Cardiac muscle cell (in vitro differentiated cells and primary cell): ENCODE data around the gene CCDC179. TPM values are rescaled to one million over a fixed set of nuclear protein-coding genes. Genes with fewer than 3 reads are reported as not detected.

ENCODE experiments used
- DNase-seq, 2 donors: peaks; one replicate each; pipeline versions ENCODE4 v3.0.0 to v3.0.0-alpha.2; 2010 to 2017; ENCODE audit warnings: low read depth in 1 of 2, low spot score in 1 of 2
- H3K27ac ChIP-seq: fragments of 200-600 bp; sonication (generic); 2 replicates; pipeline ENCODE4 v1.5.1; 2016
- H3K27me3 ChIP-seq: fragments of 200-600 bp; sonication (generic); 2 replicates; pipeline ENCODE4 v1.6.0; 2016; ENCODE audit warnings: control low read depth
- H3K36me3 ChIP-seq: fragments of 200-600 bp; sonication (generic); 2 replicates; pipeline ENCODE4 v1.5.1; 2016; ENCODE audit warnings: control low read depth
- H3K4me1 ChIP-seq: fragments of 200-600 bp; sonication (generic); 2 replicates; pipeline ENCODE4 v1.8.1; 2017; ENCODE audit warnings: low read depth, mild to moderate bottlenecking, mixed run types
- H3K4me3 ChIP-seq: fragments of 200-600 bp; sonication (generic); 2 replicates; pipeline ENCODE4 v1.5.1; 2016; ENCODE audit warnings: mild to moderate bottlenecking
- H3K9me3 ChIP-seq: fragments of 200-600 bp; sonication (generic); 2 replicates; pipeline ENCODE4 v1.5.1; 2017; ENCODE audit warnings: low read depth, mild to moderate bottlenecking, control low read depth
- polyA plus RNA-seq: library from polyadenylated mRNA; unstranded; fragments of >200 nt; fragmentation: Nextera tagmentation; extraction: Ambion mirVana; gene quantifications from 2 replicates; pipeline ENCODE4 v1.2.1, GENCODE V29; 2016
- total RNA-seq: library from RNA; depleted of rRNA; stranded (reverse); fragments of >200 nt; gene quantifications from 2 replicates; pipeline ENCODE4 v1.2.3, GENCODE V29; 2016
- TF ChIP-seq, protein P1 (sequence below): IDR thresholded peaks from 2 replicates; pipeline ENCODE4 v1.5.1; 2012; ENCODE audit warnings: low read depth, mild to moderate bottlenecking, low read length

Gene CCDC179
- total and polyA plus RNA-seq, 2 experiments from 2014 or later = not detected

- DNase-seq = no peak
- TF ChIP-seq, protein P1, sequence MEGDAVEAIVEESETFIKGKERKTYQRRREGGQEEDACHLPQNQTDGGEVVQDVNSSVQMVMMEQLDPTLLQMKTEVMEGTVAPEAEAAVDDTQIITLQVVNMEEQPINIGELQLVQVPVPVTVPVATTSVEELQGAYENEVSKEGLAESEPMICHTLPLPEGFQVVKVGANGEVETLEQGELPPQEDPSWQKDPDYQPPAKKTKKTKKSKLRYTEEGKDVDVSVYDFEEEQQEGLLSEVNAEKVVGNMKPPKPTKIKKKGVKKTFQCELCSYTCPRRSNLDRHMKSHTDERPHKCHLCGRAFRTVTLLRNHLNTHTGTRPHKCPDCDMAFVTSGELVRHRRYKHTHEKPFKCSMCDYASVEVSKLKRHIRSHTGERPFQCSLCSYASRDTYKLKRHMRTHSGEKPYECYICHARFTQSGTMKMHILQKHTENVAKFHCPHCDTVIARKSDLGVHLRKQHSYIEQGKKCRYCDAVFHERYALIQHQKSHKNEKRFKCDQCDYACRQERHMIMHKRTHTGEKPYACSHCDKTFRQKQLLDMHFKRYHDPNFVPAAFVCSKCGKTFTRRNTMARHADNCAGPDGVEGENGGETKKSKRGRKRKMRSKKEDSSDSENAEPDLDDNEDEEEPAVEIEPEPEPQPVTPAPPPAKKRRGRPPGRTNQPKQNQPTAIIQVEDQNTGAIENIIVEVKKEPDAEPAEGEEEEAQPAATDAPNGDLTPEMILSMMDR = no peak
- Histone ChIP-seq H3K27me3 (peaks cover 9% of the 10 kb centered on the region), H3K27ac (no peak overlapping the region), H3K4me1 (no peaks in the 10 kb centered on the region), H3K4me3 (no peak overlapping the region), H3K36me3 (no peaks in the 10 kb centered on the region), H3K9me3 (no peaks in the 10 kb centered on the region)
Observed at GRCh38 chr11:22800482-22800881, 59.8 kb downstream of the CCDC179 start.

DNA sequence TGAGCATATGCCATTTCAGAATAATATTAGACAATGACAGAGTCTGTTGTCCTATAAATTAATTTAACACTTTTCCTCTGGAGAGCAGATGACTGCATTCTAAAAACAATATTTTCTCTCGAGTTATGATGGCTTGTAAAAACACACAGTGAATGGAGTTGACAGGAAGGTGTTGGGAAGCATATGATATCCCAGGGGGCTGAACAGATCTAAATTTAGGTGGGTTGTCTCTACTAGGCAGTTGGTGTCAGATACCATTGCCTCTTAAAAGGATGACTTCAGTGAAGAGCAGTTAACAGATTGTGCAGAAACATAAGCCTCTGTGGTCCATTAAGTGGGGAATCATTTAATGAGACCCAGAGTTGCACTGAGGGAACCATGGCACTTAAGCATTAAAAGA lies 61.4 kb downstream of the CCDC179 start:
- H3K27me3 ChIP-seq = peaks cover 6% of the 10 kb centered on the region
- H3K36me3 ChIP-seq = no peaks in the 10 kb centered on the region
- no peak overlapping the region for H3K4me3 ChIP-seq
- H3K4me1 ChIP-seq = no peaks in the 10 kb centered on the region
- TF ChIP-seq, protein P1 = no peak
- DNase-seq = no peak
- H3K9me3 ChIP-seq = no peaks in the 10 kb centered on the region
- H3K27ac ChIP-seq = no peak overlapping the region

- TF ChIP-seq, protein P1 = no peak
- no peaks in the 10 kb centered on the region for H3K36me3 ChIP-seq
- no peak overlapping the region for H3K27ac ChIP-seq
- H3K4me1 ChIP-seq = no peaks in the 10 kb centered on the region
- DNase-seq = no peak
- H3K27me3 ChIP-seq = no peaks in the 10 kb centered on the region
- no peak overlapping the region for H3K4me3 ChIP-seq
- H3K9me3 ChIP-seq = no peaks in the 10 kb centered on the region
Observed at GRCh38 chr11:22797047-22797446, 63.2 kb downstream of the CCDC179 start.

Other genes starting within 250 kb of the CCDC179 start
- 16.3 and 21.6 TPM in 2 replicates for gene FANCF, start 234.7 kb downstream of the CCDC179 start, total RNA-seq
- 14.5 and 23.6 TPM in 2 replicates for gene FANCF, start 234.7 kb downstream of the CCDC179 start, polyA plus RNA-seq
- 9.6 TPM in 2 replicates for gene GAS2, start 193.9 kb downstream of the CCDC179 start, total RNA-seq
- 6.2 and 8.2 TPM in 2 replicates for gene GAS2, start 193.9 kb downstream of the CCDC179 start, polyA plus RNA-seq
- gene SVIP, start 30.7 kb downstream of the CCDC179 start, total RNA-seq = 4.8 and 4.9 TPM in 2 replicates
- 12.5 and 12.6 TPM in 2 replicates for gene SVIP, start 30.7 kb downstream of the CCDC179 start, polyA plus RNA-seq